Cortex of kidney (tissue), 1 donor: ENCODE data around the gene MARCHF10.

Experiments used
- DNase-seq: peaks from one replicate; lab custom pipeline; 2025; lab: John Stamatoyannopoulos, UW

The MARCHF10 gene

DNA sequence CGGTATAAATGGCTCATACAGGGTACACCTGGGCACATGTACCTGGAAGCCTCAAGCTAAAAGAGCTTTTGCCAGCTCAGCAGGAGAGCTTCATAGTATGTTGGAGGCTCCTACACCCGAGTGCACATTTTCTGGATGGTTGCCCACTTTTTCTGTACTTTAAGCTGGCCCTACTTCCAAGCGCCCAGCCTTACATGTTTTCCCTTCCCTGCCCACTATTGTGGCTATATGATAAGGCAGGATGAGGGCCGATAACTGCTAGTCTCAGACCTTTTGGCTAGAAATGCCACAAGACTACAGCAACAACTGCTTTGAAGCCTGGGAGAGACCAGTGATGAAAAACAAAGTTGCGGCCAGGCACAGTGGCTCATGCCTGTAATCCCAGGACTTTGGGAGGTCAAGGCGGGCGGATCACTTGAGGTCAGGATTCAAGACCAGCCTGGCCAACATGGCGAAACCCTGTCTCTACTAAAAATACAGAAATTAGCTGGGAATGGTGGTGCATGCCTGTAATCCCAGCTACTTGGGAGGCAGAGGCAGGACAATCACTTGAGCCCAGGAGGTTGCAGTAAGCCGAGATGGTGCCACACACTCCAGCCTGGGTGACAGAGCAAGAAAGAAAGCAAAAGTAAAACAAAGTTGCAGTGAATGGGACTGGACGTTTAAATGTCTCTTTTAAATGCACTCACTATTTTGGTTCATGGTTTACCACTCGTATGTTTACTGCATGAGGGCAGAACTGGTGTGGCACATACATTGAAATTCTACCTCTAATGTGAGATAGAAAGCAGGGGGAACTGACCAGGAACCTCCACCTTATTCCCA is 14.2 kb upstream of the MARCHF10 start:
- no peak for DNase-seq

GRCh38 chr17:62821189-62822079 is 13.3 kb upstream of the MARCHF10 start:
- DNase-seq, result no peak

- DNase-seq, result no peak
Measured at GRCh38 chr17:62819511-62820221, 11.6 kb upstream of the MARCHF10 start.

- no peak for DNase-seq
Measured at GRCh38 chr17:62818526-62818925, 10.4 kb upstream of the MARCHF10 start.

DNA sequence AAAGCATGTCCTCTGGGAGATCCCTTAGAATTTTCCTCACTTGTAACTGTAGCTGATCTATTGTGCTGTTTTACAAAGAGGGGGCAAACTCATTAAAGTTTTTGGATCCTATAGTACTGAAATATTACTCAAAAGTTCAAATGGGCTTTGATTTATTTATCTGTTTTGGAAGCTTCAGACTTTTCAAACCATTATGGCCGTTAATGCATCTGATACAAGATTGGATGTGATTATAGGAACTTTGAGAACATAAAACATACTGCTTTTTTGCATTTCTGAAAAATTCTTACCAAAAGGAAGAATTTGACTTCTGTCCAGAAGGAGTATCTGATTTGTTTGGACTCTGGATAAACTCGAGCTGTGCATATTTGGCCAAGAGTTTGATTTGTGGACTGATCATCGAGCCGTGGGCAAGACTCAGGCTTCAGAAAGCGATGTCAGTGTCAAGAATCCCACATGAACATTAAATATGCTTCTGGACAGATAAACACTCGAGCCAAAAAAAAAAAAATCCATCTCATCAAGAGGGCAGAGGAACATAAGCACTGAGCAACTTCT is 8.2 kb upstream of the MARCHF10 start:
- DNase-seq, result no peak

- no peak for DNase-seq
Measured at GRCh38 chr17:62809656-62810055, 1.5 kb upstream of the MARCHF10 start.

GRCh38 chr17:62808576-62808970 is 459 bp upstream of the MARCHF10 start:
- DNase-seq, result no peak

DNA sequence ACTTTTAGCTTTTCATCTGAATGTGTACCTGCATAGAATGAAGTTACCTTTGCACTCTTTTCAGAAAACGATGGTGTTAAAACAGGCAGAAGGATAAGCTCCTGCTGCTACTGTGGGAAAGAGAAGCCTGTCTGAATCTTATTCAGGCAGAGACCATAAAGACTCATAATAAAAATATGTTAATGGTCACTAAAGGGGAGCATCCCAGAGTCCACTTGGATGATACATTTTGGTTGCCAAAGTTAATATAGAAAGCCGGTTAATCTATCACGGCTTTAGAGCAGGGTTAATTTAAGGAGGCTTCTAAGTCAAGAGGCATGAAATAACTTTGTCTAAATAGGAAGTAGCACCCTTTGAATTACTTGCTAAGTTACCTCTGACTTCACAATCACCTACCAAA is 2.9 kb downstream of the MARCHF10 start:
- no peak for DNase-seq

DNA sequence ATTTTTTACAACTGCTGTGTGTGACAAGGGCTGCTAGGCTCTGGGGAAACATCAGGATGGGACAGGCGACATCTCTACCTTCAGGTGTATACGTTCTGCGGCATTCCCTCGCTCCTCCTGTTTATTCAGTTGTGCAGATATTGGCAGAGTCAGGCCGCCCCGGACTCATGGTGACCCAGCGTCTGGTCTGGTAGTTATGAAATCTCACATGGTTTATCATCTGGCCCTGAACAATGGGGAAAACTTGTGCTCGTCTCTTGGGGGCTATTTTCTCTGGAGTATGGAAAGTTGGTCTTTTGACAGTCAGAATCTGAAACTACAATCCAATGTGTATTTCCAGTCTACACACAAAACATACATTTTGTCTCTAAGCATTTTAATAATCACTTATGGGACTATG is 3.3 kb downstream of the MARCHF10 start:
- DNase-seq, result no peak

DNA sequence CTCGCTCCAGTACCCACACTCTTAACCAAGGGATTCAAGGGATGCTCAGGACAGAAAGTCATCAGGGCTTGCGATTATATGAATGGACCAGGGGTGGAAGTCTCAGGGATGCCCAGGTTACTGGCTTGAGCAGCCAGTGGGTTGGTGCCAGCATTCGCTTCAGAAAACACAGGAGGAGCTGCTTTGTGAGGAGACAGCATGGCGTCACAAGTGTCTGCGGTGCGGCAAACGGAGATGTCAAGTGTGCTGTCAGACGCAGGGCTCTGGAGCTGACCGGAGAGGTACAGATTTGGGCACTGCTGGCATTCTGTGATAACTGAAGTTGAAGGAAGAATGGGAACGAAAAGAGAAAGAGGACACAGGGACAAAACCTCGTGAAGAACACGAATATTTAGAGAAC is 4.1 kb downstream of the MARCHF10 start:
- no peak for DNase-seq

- DNase-seq, result no peak
Measured at GRCh38 chr17:62802561-62803205, 5.4 kb downstream of the MARCHF10 start.

DNA sequence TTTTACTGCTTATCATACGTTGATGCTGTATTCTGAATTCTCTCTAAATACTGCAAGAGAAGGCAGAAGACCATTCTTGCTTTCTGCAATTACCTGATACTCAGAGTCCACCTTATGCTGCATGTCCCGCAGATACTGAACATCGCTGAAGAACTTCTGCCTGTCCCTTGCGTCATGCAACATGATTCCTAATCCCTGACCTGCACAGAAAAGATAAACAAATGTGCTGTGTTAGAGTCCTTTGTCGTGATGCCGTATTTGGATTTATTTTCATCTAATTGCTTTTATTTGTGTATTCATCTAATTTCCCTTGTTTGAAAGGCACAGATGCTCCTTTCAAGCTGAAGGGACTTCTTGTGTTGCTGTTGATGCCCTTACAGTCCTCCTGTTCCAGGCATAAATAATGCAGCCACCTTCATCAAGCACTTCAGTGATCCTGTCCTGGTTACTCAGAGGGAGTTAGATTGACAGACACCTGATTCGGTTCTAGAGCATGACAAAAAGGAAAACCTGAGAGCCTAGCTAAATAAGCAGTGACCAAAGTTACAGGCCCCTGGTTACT is 6.5 kb downstream of the MARCHF10 start:
- DNase-seq, result no peak

DNA sequence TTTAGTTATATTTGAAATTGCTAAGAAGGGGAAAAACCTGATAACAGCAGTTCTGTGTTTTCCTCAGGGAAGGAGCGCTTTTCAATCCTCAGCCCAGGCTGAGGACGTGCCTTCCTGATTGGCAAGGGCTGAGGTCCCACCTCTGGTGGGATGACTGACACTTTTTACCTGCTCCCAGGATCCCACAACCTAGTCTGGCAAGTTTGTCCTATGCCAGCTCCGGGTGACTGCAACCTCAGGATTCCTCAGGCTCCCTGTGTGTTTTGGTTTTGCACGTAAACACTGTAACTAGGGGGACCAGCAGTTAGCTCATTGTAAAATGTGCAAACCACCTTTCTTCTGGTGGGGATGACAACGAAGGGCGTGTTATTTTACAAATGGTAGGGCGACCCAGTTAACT is 7.5 kb downstream of the MARCHF10 start:
- no peak for DNase-seq

- DNase-seq, result no peak
Measured at GRCh38 chr17:62797959-62798358, 10.2 kb downstream of the MARCHF10 start.

DNA sequence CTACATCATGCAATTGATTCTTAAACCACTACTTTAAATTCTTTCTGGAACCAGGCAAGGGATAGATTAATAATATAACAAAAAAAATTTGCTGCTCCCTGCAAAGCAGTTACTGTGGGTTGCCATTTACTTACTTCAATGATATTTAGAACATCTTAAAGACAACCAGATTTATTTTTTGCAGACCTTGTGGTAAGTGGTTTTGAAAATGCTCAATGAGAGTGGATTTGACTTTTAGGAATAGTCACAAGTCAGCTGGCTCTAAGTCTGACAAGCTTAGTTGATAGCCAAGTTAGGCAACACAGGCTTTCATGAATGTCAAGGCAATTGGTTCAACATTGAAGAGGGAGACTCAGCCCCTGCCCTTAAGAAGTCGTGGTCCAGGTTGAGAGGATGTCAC is 11.8 kb downstream of the MARCHF10 start:
- DNase-seq, result no peak

DNA sequence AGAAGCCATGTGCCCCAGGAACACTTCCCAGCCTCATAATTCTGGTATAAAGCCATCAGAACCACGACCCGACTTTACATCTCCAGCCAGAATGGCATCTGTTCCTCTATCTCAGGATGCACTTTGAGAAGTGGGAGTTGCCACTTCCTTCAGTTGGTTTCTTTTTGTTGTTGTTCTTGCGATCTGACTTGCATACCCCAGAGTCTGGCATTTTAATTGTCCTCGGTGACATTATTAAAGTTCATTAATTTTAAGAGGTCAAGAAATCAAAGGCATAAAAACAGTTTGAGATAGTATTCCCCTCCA is 13.5 kb downstream of the MARCHF10 start:
- no peak for DNase-seq

- no peak for DNase-seq
Measured at GRCh38 chr17:62793919-62794665, 14.0 kb downstream of the MARCHF10 start.

DNA sequence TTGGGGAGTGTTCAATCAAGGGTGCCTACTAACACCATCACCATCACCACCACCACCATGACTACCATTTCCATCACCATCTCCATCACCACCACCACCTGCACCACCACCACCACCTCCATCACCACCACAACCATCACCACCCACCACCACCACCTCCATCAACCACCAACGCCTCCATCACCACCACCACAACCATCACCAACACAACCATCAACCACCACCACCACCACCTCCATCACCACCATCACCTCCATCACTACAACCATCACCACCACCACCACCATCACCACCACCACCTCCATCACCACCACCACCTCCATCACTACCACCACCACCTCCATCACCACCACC is 15.7 kb downstream of the MARCHF10 start:
- no peak for DNase-seq

GRCh38 chr17:62791767-62792446 is 16.2 kb downstream of the MARCHF10 start:
- no peak for DNase-seq

- DNase-seq, result no peak
Measured at GRCh38 chr17:62791235-62791734, 16.8 kb downstream of the MARCHF10 start.
